Activated naive CD8-positive, alpha-beta T cell treated with anti-CD3 and anti-CD28 coated beads for 36 hours (primary cell): ENCODE results near the gene AAGAB. TPM values are rescaled to one million over a fixed set of nuclear protein-coding genes. Genes with fewer than 3 reads are reported as not detected.

Experiments used
- total RNA-seq, 2 experiments: library from RNA; stranded (reverse); gene quantifications; one replicate each; pipeline ENCODE4 v1.2.3, GENCODE V29; 2021

The AAGAB gene
- total RNA-seq, 2 experiments from 2014 or later, result 50.6 to 51.0 TPM

Other genes with a start within 250 kb of the AAGAB start
- gene SMAD3, start 189.1 kb downstream of the AAGAB start, total RNA-seq, result 10 to 100 TPM; 15.7 to 16.4 TPM
- 1 to 10 TPM; 1.3 to 1.4 TPM for gene IQCH, start 125 bp upstream of the AAGAB start, total RNA-seq